ENCODE data around the gene CERS6. TPM values are rescaled to one million over a fixed set of nuclear protein-coding genes. Genes with fewer than 3 reads are reported as not detected.

The CERS6 gene
- total and polyA plus RNA-seq, 2 of the 8 experiments (the other 6 are each of a cell fraction or from before 2014, with no cell fraction given): 6.8 to 28.2 TPM

DNA sequence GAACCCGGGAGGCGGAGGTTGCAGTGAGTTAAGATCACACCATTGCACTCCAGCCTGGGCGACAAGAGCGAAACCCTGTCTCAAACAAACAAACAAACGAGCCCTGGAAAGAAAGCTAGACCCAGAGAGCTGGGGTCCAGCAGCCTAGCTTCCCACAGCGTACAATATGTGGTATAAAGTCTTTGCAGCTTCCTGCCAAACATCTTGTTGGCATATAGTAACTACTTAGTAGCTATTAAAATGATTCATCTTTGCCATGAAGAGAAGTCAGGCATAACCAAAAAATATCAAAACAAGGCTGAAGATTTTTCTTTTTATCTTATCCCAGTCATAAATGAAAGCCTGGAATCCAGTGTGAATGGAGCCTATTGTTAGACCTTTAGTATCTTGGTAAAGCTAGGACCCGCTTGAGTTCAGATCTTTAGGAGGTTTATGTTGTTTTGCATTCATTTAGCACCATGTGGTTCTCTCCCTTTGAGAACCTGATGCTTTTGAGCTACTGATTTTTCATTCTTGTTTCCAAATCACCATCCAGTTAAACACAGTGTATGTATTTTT is 206.7 kb downstream of the CERS6 start:
- TF ChIP-seq TBP (IDR thresholded peaks at IDR 0.05; ENCODE audit: low read depth, low read length) (no peak), RBBP5 (IDR thresholded peaks at IDR 0.05; ENCODE audit: borderline replicate concordance, low read depth, low read length) (no peak), CBX5 (IDR thresholded peaks at IDR 0.05; ENCODE audit: low read depth, low read length) (no peak), GTF2F1 (IDR thresholded peaks at IDR 0.05; ENCODE audit: borderline replicate concordance, low read depth, low read length) (no peak), KDM1A (IDR thresholded peaks at IDR 0.05; ENCODE audit: borderline replicate concordance, low read length) (no peak), YY1 (IDR thresholded peaks at IDR 0.05; ENCODE audit: low read depth, low read length) (no peak), CBX8 (IDR thresholded peaks at IDR 0.05; ENCODE audit: borderline replicate concordance, low read depth, low read length) (no peak), BCL11A (IDR thresholded peaks at IDR 0.05; ENCODE audit: low read depth in 2 of 2, low read length in 2 of 2) (no peak)
- H3K9me3 ChIP-seq (ENCODE audit: insufficient read depth in 2 of 2, low read depth in 1 of 2, low read length in 1 of 2): no peaks in the 10 kb centered on the region
- H2BK120ac ChIP-seq (replicated peaks; ENCODE audit: low read depth, low read length): no peak overlapping the region
- no peak overlapping the region for H2BK5ac ChIP-seq (ENCODE audit: low read depth, low read length)
- no peak overlapping the region for H3K23ac ChIP-seq (ENCODE audit: insufficient read length)
- H3K27me3 ChIP-seq (replicated peaks in 1 of 4; ENCODE audit: control insufficient read depth in 3 of 4, extremely low read depth in 1 of 4, insufficient read depth in 3 of 4, low read length in 3 of 4): no peaks in the 10 kb centered on the region
- 90% methylated on average over 7 of the region's 7 CpGs; no CpG with 5 or more reads in 1 of the 2 experiments for WGBS, 2 experiments (ENCODE audit: extremely low coverage in 1 of 2, insufficient coverage in 1 of 2, insufficient read length in 1 of 2, insufficient replicate concordance in 2 of 2, low coverage in 1 of 2, low lambda C conversion rate in 2 of 2, missing lambda C conversion rate in 1 of 2)
- no peak overlapping the region for H4K5ac ChIP-seq (ENCODE audit: insufficient read length, low read depth, low read length)
- H3K23me2 ChIP-seq (ENCODE audit: low read depth, low read length): no peaks in the 10 kb centered on the region
- H3K4me3 ChIP-seq (ENCODE audit: extremely low read depth in 1 of 4, insufficient read depth in 2 of 4, low read depth in 3 of 4, low read length in 4 of 4): no peak overlapping the region
- FAIRE-seq: peak; percentile 32
- H3K14ac ChIP-seq (ENCODE audit: insufficient read length): no peak overlapping the region
- ChIA-PET POLR2A (ENCODE audit: partially characterized antibody) (interaction anchor here (1.2 kb wide), 1 partner anchor 14 kb away, joined by 3 read pairs; no protein-coding TSS in a partner anchor), CTCF (ENCODE audit: partially characterized antibody) (interaction anchor here (0.8 to 1.2 kb wide), 8 partner anchors 12 to 70 kb away, joined by 3 to 5 read pairs (median 4); no protein-coding TSS in a partner anchor)
- no peak overlapping the region for H3K9ac ChIP-seq (replicated peaks in 1 of 4; ENCODE audit: extremely low read depth in 1 of 4, low read depth in 3 of 4, low read length in 3 of 4)
- H3K4me1 ChIP-seq (replicated peaks in 1 of 4; ENCODE audit: control insufficient read depth in 3 of 4, insufficient read depth in 4 of 4, low read length in 3 of 4): peaks cover 0 to 8% (median 5%) of the 10 kb centered on the region in 4 experiments; a peak in 4 of 7 replicates
- no peak overlapping the region for H2AFZ ChIP-seq (ENCODE audit: low read length)
- DNase-seq (ENCODE audit: low read depth in 1 of 2, low spot score in 2 of 2): no peak
- no peaks in the 10 kb centered on the region for H3K36me3 ChIP-seq (ENCODE audit: control insufficient read depth in 2 of 4, insufficient read depth in 4 of 4, low read length in 3 of 4)
- peaks cover 0 to 3% of the 10 kb centered on the region in 2 experiments for H4K20me1 ChIP-seq (replicated peaks in 1 of 2; ENCODE audit: control insufficient read depth in 1 of 2, insufficient read depth in 2 of 2, low read length in 2 of 2)
- H2BK12ac ChIP-seq (ENCODE audit: low read depth, low read length): no peak overlapping the region
- peaks cover 2% of the 10 kb centered on the region; the same call in 1 of the 2 replicates for H3K79me1 ChIP-seq (ENCODE audit: low read depth, low read length)
- no peak overlapping the region for H3K4me2 ChIP-seq (ENCODE audit: insufficient read depth in 1 of 2, low read depth in 2 of 2, low read length in 2 of 2)
- no peak overlapping the region for H2AK5ac ChIP-seq (ENCODE audit: low read depth, low read length)
- H4K8ac ChIP-seq (ENCODE audit: extremely low read depth, insufficient read depth, low read length): no peak overlapping the region
- H3K18ac ChIP-seq (ENCODE audit: extremely low read depth, low read length): no peak overlapping the region
- H3K27ac ChIP-seq (ENCODE audit: low read depth, low read length): no peak overlapping the region
- no peak overlapping the region for H2BK20ac ChIP-seq (ENCODE audit: low read length)
- H4K91ac ChIP-seq (replicated peaks; ENCODE audit: insufficient read length, low read length): no peak overlapping the region
- no peak overlapping the region for H3K4ac ChIP-seq (replicated peaks; ENCODE audit: insufficient read length, low read depth, low read length)
- no peak overlapping the region for H3K56ac ChIP-seq (replicated peaks; ENCODE audit: insufficient read length, low read depth, low read length)
- H3K79me2 ChIP-seq (ENCODE audit: control insufficient read depth in 1 of 2, insufficient read depth in 2 of 2, low read length in 2 of 2): no peaks in the 10 kb centered on the region
- no peak overlapping the region for H2BK15ac ChIP-seq (ENCODE audit: low read length)
